Mucosa of gallbladder (tissue), 1 donor: Measurements from ENCODE around the gene SLC17A9. TPM values are rescaled to one million over a fixed set of nuclear protein-coding genes. Genes with fewer than 3 reads are reported as not detected.
"Not testable (repeated sequence)": the region's sequence is repeated elsewhere in the genome, so short reads cannot be mapped to it uniquely, and the experiment has no call there.

Experiments
- DNase-seq: peaks from one replicate; pipeline ENCODE4 v3.0.0-alpha.2; 2020; ENCODE audit warnings: low spot score
- total RNA-seq: library from RNA; stranded (reverse); gene quantifications from one replicate; pipeline ENCODE4 v1.2.1, GENCODE V29; 2021
- donor health status: DM: no; HTN: no; CAD: no.

SLC17A9 gene
- total RNA-seq, 1 donor from 2014 or later = 19.8 TPM

DNA sequence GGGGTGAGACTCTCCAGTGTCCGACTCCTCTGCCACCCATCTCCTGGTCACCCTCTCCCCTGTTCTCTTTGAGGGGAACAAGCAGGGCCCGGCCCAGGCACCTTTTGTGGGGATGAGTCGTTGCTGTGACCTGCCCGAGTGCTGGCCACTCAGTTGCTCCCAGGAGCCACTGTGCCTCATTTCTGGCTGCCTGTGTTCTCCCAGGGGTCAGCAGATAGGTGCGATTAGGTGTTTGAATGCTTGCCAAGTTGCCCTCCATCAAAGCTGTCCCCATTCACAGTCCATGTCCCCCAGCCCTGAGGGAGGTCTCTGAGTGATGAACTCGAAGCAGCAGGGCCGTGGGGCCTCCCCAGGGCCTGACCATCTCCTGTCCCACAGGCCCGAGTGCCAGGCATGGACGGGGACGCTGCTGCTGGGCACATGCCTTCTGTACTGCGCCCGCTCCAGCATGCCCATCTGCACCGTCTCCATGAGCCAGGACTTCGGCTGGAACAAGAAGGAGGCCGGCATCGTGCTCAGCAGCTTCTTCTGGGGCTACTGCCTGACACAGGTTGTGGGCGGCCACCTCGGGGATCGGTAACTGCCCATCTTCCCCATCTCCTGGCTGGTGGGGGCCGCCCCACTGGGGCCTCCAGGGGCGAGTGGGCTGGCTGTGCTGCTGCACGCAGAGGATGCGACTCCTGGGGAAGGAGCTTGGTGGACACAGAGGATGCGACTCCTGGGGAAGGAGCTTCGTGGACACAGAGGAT, 4.1 kb downstream of the SLC17A9 start:
- no peak for DNase-seq

DNA sequence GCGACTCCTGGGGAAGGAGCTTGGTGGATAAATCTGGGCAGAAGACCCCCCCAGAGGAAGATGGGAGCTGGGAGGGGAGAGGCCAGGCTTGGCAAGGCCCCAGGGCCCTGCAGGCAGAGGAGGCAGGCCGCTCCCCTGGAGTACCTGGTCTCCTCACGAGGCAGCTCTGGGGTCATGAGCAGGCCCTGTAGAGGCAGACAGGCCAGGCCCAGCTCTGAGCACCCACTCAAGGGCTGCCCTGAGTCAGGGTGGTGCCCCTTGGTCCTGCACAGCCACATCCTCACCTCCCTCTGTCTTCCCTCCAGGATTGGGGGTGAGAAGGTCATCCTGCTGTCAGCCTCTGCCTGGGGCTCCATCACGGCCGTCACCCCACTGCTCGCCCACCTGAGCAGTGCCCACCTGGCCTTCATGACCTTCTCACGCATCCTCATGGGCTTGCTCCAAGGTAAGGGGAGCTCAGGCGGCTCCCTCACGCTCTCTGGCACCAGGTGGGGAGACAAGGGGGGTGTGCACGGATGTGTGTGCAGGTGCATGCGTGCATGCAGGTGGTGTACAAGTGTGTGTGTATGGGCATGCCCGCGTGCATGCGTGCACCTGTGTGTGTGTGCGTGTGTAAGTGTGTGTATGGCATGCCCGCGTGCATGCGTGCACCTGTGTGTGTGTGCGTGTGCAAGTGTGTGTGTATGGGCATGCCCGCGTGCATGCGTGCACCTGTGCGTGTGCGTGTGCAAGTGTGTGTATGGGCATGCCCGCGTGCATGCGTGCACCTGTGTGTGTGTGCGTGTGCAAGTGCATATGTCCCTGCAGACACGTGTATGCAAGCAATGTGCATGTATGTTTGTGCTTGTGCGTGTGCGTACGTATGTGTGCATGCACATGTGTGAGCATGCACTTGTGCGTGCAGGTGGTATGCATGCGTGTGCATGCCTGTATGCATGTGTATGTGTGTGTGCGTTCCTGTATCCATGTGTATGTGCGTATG, 4.9 kb downstream of the SLC17A9 start:
- DNase-seq = no peak

DNA sequence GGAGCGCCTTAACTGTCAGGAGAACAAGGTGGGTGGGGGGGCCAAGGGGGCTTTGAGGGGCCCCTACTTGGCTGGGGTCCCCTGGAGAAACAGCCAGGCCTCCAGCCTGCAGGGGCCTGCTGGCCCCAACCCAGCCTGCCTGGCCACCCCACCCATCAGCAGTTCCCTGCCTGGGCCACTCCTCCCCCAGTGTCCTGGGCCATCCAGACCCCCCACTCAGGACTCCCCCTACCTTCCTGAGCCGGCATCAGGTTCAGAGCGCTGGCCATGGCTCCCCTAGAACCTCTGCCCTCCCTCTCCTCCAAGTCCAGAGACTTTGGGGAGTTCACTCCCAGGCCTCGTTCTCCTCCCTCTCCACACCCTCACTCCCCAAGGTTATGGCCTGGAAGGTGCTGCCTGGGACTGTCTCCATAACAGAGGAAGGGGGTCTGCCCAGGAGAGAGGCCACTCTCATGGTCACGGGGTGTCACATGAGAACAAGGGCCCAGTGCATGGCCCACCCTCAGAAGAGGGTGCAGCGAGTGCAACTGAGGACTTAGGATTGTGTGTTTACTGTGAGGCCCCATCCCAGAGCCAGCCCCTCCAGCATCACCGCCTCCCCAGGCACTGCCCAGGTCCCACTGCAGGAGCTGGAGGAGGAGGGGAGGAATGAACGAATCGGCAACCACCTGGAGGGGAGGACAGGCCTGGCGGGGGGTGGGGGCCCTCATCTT, 6.0 kb downstream of the SLC17A9 start:
- DNase-seq = no peak

DNA sequence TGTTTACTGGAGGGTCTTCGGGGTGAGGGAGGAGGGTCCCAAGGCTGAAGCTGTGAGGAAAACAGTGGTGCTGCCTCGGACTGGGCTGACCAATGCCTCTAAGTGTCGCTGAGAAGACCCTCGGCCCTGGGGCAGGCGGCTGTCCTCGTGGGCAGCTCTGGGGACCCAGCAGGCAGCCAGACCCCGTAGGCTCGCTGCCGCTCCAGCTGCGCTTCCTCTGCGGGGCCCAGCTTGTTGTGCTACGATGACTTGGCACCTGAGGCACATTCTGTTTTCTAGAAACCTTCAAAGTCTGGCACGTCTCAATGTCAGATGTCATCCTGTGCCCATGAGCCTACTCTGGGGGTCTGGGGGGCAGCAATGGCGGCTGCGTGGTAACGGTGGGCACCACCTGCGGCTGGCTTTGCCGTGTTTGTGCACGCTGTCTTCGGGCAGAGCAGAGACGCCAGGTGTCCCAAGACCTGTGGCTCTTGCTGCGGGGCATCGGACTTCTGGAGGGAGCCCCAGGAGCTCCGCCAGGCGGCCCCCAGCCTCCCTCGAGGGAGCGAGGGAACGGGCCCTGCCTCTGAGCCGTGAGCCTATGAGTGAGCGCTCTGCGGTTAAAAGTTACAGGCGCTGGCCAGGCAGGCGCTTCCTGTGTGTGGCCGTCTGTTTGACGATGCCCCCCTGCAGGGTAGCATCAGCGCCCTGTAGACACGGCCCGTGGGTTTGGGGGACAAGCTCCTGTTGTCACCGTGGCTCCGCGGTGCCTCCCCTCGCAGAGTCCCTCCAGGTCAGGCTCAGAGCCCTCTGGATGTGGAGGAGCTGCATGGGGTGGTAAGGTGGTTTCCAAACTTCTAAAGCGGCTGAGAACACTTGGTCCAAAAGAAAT, 6.8 kb downstream of the SLC17A9 start:
- DNase-seq = no peak

DNA sequence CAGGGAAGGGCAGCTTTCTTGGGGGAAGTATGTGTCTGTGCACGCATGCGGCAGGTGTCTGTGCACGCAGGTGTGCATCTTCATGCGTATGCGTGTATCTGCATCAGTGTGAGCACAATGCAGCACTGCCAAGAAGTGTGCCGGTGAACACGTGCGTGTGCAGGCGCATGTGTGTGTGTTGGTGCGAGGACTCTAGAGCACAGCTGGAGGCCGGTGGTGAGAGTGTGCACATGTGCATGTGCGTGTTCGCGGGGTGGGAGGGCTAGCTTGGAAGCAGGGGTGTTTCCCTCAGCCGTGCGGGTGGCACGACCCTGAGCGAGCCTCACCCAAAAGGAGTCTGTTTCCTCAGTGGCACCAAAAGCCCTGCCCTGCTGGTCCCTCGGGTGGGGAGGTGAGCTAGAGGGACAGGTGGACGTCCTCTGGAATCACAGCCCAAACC, 7.5 kb downstream of the SLC17A9 start:
- DNase-seq = no peak

DNA sequence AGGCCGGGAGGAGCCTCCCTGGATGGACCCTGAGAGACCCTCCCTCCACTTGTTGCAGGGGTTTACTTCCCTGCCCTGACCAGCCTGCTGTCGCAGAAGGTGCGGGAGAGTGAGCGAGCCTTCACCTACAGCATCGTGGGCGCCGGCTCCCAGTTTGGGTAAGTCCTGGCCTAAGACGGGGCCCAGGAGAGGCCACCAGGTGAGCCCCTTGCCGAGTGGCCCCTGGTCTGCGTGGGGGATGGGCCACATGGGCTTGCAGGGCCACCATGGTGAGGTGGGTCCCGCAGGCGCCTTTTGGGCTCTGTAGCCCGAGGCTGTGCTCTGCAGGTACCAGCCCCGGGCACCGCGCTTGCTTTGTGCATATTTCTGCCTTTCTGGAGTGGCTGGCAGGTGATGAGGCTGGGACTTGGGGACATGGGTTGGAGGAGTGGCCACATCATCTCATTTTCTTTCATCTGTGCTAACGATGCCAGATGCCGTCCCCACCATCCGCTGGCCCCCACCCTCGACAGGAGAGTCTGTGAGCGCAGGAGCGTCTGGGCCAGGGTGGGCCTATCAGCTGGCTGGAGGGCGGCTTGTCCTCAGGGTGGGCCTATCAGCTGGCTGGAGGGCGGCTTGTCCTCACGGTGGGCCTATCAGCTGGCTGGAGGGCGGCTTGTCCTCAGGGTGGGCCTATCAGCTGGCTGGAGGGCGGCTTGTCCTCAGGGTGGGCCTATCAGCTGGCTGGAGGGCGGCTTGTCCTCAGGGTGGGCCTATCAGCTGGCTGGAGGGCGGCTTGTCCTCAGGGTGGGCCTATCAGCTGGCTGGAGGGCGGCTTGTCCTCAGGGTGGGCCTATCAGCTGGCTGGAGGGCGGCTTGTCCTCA, 8.2 kb downstream of the SLC17A9 start:
- DNase-seq = not testable (repeated sequence)

DNA sequence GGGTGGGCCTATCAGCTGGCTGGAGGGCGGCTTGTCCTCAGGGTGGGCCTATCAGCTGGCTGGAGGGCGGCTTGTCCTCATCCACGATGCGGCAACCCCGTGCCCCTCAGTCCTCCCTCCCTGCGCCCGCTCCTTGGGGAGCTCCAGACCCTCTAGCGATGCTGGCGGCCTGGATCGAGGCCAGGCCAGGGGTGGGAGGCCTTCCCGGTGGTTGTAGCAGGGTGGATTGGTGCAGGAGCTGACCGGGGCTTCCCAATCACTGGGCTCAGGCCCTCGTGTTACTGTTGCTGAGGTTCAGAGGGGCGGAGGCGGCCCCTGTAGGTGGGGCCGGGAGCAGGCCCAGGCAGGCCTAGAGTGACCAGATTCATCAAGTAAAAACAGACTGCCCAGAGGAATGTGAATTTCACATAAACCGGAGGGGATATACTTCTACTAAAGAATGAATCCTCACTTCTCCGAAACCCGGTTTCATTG, 8.8 kb downstream of the SLC17A9 start:
- no peak for DNase-seq

DNA sequence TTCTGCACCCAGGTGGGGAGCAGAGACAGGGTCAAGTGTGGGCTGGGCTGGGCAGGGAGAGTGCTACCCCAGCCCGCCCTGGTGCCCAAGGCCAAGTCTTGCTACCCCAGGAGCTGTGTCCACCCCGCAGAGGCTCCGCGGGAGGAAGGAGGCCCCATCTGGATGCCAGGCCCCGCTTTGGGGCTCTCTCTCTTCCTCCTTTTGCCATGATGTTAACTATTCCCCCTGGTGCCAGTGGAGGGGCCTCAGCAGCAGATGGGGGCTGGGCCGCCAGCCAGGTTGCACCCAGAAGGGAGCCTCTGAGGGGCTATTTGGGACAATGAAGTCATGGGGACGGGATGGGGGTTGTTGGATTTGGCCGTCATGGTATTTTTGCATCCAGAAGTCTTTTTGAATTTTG, 9.3 kb downstream of the SLC17A9 start:
- DNase-seq = no peak

DNA sequence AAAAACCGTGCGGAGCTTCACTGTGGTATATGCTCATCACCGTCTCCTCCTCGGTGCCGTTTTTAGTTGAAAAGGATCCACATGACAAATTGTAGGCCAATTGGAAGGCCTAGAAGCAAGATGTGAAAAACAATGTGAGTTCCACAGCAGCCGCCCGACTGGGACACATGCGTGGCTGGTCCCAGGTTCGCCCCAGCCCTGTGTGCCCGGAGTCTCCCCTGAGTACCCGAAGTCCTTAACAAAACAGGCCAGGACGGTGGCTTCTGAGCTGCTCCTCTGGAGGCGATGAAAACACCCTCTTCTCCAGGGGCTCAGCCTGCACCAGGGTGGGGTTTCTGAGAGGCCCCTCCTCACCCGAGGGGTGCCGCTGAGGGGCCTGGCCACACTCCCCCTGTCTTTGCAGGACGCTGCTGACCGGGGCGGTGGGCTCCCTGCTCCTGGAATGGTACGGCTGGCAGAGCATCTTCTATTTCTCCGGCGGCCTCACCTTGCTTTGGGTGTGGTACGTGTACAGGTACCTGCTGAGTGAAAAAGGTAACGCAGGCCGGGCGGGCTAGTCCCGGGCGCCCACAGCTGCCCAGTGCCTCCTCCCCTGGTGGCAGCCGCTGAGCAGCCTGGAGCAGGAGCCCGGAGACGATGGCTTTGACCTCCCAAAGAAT, 9.8 kb downstream of the SLC17A9 start:
- DNase-seq = no peak

DNA sequence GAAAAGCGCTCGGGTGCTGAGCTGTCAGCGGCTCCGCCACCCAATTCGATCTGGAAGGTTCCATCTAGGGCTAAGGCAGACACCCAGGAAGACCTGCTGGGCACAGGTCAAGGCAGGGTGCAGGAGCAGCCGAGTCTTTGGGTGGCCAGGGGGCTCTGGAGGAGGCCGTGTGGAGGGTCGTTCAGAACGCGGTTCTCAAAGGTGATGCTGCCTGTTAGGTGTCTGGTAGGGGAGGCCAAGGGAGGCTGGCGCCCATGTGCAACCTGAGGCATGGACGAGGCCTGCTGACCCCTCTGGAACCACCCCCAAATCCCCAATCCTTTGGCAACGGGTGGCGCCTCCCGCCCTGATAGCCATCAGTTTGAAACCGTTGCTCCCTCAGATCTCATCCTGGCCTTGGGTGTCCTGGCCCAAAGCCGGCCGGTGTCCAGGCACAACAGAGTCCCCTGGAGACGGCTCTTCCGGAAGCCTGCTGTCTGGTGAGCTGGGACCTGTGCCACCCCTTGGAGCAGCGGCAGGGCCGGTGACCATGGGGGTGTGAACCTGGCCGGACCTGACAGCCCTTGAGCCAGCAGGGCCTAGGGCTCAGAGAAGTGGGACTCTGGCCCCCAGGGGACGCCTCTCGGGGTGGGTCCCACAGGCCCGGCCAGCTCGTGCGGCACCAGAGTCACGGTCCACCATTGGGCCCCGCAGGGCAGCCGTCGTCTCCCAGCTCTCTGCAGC, 10.5 kb downstream of the SLC17A9 start:
- DNase-seq = no peak

DNA sequence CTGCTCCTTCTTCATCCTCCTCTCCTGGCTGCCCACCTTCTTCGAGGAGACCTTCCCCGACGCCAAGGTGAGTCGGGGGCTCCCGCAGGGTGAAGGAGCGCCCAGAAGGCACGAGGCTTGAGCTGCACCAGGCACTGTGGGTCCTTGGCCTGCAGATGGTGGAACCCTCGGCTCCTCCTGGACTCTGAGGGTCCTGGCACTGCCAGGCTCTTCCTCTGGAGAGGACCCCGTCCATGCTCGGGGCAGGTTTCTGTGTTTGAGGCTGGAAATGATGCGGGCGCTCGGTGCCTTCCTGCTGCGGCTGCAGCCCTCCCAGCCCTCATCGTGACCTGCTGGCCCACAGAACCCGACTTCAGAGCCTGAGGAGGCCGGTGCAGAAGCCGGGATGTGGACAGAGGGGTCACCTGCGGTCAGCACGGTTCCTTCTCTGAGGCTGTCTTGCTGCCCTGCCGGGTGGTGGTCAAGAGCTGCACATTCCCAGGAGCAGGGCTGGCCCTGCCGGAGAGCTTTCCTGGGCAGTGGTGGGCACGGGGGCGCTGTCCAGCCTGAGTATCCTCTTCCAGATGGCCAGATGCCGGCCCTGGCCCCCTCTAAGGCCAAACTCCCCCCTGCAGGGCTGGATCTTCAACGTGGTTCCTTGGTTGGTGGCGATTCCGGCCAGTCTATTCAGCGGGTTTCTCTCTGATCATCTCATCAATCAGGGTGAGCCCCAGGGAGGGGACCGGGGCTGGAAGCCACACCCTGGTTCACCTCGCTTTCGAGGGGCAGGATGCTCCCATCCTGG, 11.3 kb downstream of the SLC17A9 start:
- no peak for DNase-seq

DNA sequence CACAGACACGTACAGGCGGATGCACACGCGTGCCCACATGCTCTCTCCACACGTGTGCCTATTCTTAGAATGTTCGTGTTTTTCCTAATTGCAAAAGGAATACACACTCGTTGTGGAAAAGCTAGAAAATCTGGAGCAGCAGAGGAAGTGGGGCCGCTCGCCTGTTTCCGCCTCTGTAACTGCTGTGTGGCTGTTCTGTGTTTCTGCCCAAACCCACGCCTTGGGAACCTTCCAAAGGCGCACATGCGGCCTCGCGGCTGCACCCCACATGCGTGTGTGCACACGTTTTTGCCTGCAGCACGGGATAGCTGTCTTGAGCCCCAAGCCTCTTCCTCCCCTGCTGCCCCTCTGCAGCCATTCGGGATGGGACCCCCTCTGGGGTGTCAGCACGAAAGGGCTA, 12.2 kb downstream of the SLC17A9 start:
- DNase-seq = no peak

DNA sequence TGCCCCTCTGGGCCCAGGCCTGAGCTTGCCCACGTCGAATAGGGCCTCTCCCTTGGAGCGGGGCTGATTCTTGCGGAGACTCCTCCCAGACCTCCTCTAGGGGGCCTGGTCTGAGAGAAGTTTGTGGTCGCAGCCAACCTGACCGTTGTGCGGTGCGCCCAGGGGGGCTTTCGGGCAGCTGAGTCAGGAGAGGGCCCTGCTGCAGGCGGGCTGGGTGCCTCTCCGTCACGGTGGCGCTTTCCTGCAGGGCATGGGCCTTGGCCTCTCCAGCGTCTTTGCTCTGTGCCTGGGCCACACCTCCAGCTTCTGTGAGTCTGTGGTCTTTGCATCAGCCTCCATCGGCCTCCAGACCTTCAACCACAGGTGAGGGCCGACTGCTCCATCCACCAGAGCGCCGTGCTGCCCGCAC, 12.9 kb downstream of the SLC17A9 start:
- no peak for DNase-seq

DNA sequence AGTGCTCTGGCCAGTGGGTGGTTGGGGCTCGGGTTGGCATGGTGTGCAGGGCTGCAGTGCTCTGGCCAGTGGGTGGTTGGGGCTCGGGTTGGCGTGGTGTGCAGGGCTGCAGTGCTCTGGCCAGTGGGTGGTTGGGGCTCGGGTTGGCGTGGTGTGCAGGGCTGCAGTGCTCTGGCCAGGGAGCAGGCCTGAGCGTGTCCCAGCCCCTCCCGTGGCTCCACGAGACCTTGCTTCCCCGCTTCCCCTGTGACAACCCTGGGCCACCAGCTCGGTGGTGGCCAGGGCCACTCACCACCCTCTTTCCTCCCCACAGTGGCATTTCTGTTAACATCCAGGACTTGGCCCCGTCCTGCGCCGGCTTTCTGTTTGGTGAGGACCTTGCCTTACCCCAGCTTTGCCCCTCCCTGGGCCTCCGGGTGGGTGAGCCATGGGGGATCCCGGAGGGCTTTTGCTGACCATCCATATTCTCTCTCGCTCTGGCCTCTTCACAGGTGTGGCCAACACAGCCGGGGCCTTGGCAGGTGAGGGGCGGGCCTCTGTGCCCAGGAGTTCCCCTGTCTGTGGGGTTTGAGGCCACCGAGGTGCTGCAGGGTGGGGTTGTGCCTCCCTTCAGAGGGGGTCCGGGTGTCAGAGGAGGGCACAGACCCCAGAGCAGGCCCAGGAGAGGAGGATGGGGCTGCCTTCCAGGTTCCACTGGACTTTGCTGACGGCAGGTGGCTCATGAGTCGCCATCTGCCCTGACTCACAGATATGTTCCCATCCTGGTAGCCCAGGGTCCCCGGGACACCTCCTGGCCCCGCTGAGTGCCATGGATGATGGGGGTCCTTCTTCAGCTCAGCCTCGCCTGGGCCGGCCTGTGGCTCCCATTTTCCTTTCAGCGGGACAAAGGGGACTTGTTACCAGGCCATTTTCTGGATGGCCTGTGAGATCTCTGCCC, 14.0 kb downstream of the SLC17A9 start:
- no peak for DNase-seq

DNA sequence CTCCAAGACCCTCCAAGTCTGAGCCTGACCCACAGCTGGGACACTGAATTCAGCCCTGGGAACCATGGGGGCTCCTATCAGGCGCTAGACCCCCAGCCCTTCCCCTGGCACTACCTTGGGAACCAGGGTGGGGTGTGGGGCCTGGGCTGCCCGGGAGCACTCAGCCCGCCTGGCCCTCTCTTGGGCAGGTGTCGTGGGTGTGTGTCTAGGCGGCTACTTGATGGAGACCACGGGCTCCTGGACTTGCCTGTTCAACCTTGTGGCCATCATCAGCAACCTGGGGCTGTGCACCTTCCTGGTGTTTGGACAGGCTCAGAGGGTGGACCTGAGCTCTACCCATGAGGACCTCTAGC, 14.6 kb downstream of the SLC17A9 start:
- no peak for DNase-seq

DNA sequence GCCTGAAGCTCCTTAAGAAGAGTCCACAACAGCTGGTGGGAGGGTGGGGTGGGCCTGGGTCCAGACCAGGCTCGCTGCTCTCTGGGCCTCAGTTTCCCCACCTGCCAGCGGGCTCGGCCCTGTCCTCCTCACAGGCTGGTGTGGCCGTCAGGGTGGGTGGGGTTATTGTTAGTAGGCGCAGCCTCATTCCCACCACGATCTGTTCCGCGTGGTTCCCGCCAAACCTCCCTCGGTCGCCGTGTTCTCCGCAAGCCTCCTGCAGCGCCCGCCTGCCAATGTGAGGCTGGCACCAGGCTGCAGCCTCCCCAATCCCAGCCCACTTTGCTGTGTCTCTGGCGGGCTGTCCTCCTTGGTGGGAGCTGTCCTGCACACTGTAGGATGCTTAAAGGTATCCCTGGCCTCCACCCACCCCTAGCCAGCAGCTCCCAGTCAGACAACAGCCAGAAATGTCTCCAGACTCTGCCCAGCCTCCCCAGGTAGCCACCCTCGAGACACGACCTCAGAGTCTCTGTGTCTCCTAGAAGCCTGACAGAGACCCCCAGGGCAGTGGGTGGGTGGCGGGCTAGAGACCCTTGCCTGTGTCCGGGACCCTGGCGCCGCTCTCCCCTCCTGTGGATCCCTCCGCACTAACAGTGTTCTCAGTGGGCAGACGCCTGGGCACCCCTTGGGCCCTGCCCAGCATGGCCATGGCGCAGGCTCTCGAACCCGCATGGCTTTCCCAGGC, 15.3 kb downstream of the SLC17A9 start:
- DNase-seq = no peak
